ENCODE results near the gene BMPR1B.
A peak's percentile ranks its signal among the peaks of the same experiment; 100 is the strongest.

The BMPR1B gene

DNA sequence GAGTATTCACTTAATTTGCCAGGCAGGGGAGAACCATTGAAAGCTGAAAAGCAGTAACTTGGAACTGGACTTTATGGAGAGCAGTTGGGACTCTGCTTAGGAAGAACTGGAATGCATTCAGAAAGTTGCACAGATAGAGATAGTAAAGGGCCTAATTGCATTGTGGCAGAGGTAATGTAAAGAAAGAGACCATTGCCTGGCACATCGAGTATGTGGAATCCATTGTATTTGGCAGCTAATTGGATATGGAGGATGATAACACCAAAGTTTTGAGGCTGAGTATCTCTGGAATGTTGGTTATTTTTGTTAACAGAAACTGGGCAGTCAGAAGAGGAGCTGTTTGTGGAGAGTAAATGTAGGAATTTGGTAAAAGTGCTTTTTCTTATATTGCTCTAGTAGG lies 169.9 kb downstream of the BMPR1B start:
- TF ChIP-seq, protein P1, sequence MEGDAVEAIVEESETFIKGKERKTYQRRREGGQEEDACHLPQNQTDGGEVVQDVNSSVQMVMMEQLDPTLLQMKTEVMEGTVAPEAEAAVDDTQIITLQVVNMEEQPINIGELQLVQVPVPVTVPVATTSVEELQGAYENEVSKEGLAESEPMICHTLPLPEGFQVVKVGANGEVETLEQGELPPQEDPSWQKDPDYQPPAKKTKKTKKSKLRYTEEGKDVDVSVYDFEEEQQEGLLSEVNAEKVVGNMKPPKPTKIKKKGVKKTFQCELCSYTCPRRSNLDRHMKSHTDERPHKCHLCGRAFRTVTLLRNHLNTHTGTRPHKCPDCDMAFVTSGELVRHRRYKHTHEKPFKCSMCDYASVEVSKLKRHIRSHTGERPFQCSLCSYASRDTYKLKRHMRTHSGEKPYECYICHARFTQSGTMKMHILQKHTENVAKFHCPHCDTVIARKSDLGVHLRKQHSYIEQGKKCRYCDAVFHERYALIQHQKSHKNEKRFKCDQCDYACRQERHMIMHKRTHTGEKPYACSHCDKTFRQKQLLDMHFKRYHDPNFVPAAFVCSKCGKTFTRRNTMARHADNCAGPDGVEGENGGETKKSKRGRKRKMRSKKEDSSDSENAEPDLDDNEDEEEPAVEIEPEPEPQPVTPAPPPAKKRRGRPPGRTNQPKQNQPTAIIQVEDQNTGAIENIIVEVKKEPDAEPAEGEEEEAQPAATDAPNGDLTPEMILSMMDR (conservative IDR thresholded peaks at IDR 0.05; ENCODE audit: low read depth, low read length): no peak
- H3K4me3 ChIP-seq (ENCODE audit: low read depth, low read length): no peak overlapping the region
- DNase-seq (ENCODE audit: low read depth): peak; percentile 18

DNA sequence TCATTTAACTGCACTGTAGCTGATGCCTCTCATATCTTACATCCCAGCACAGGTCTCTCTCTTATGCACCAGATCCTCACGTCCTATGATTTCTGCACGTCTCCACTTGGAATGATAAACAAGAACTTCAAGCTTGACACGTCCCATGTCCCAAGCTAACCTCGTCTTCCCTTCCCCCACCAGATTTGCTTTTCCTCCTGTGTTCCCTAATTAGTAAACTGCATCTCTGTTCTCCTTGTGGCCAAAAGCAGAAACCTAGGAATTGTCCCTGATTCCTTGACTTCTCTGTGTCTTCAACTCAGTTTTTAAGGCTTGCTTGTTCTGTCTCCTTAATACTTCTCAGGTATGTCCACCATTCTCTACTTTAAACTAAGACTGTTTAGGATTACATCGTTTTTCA lies 171.9 kb downstream of the BMPR1B start:
- TF ChIP-seq, protein P1 (conservative IDR thresholded peaks at IDR 0.05; ENCODE audit: low read depth, low read length): no peak
- H3K4me3 ChIP-seq (ENCODE audit: low read depth, low read length): no peak overlapping the region
- no peak for DNase-seq (ENCODE audit: low read depth)

DNA sequence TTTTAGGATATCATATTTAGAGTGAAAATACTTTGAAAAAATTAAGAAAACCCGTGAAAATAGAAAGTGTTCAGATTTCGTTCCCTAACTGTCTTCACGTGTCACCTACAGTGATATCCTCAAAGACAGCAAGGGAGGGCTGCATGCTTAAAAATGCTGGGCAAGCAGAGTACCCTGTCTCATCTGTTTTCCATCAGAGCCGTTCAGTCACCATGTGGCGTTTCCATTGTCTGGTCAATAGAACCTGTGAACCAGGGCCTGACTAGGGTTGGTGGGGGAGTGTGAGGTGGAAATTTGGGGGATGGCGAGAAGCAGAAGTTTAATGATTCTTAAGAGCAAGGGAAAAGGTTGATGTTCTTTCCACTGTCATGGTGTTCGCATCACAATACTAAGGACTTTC lies 173.9 kb downstream of the BMPR1B start:
- TF ChIP-seq, protein P1 (conservative IDR thresholded peaks at IDR 0.05; ENCODE audit: low read depth, low read length): no peak
- no peak for DNase-seq (ENCODE audit: low read depth)
- H3K4me3 ChIP-seq (ENCODE audit: low read depth, low read length): no peak overlapping the region

DNA sequence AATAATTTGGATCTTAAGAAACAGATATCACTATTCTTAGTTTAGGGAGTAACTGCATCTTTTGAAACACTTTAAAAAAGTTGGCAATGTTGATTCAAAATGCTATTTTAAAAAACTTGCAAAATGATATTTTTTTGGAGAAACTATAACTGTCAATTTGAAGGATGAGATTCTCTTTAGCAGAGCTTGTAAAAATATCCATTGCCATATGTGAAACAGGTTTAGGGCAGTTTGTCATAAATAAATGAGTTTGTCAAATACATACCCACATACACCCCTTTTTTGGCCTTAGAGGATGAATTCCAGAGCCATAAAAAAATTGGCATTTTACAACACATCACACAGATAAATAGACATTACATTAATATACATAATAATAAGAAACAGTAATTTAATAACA lies 174.6 kb downstream of the BMPR1B start:
- H3K4me3 ChIP-seq (ENCODE audit: low read depth, low read length): no peak overlapping the region
- no peak for DNase-seq (ENCODE audit: low read depth)
- TF ChIP-seq, protein P1 (conservative IDR thresholded peaks at IDR 0.05; ENCODE audit: low read depth, low read length): no peak

DNA sequence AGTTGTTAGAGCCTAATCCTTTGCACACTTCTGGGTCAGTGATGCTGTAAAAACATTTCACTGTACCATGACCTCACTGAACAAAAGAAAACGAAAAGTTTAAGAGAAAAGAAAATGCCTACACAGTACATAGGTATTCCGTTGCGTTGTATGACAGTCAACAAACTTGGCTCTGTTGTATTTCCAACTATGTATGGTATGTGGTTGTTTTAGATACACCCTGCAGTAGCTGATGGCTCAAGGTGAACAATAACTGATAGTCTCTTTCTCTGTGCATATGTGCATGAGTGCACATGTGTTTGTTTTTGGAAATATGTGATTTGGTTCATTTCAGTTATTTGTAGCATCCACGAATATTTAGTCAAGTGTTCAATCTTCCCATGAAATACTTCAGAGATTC lies 176.0 kb downstream of the BMPR1B start:
- TF ChIP-seq, protein P1 (conservative IDR thresholded peaks at IDR 0.05; ENCODE audit: low read depth, low read length): no peak
- DNase-seq (ENCODE audit: low read depth): peak; percentile 8
- H3K4me3 ChIP-seq (ENCODE audit: low read depth, low read length): no peak overlapping the region

DNA sequence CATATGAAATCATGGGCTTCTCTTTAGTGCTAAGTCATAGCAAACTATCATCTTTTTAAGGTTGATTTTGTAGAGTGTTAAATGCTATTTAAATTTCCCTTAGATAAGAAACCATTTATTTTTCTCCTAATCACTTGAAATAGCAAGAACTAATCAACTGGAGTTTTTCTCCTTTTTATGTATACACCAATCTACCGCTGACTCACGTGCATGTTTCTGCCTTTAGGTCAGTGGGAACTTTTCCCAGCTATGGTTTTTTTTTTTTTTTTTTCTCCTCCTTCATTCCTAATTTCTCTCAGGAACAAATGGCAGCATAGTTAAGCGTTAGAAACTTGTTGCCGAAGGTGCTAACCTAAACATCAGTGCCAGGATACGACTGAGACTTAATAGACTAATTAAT lies 176.4 kb downstream of the BMPR1B start:
- peak; percentile 42 for DNase-seq (ENCODE audit: low read depth)
- H3K4me3 ChIP-seq (ENCODE audit: low read depth, low read length): no peak overlapping the region
- TF ChIP-seq, protein P1 (conservative IDR thresholded peaks at IDR 0.05; ENCODE audit: low read depth, low read length): no peak

DNA sequence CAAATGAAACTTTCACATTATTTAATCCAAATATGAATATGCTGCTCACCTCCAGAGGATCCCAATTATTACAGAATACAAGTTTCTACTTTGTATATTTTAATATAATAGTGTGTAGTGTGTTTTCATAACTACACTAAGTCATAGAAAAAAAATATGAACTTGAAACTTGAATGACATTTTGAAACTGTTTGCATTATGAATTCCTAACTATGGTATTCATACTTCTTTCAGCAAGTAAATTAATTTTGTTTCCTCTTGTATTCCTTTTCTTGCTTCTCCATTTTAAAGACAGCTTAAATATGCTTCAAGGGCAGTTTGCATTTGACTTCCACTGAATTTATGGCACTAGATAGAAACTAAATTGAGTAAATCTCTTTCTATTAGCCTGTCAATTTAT lies 177.1 kb downstream of the BMPR1B start:
- H3K4me3 ChIP-seq (ENCODE audit: low read depth, low read length): no peak overlapping the region
- DNase-seq (ENCODE audit: low read depth): peak; percentile 61
- TF ChIP-seq, protein P1 (conservative IDR thresholded peaks at IDR 0.05; ENCODE audit: low read depth, low read length): no peak

Data from choroid plexus epithelial cell (primary cell).